Femur (tissue), 1 donor: Measurements from ENCODE around the gene SETBP1.
A peak's percentile ranks its signal among the peaks of the same experiment; 100 is the strongest.
"Not testable (repeated sequence)": the region's sequence is repeated elsewhere in the genome, so short reads cannot be mapped to it uniquely, and the experiment has no call there.

Source experiments
- DNase-seq: peaks from one replicate; pipeline ENCODE4 v3.0.0-alpha.2; 2017

SETBP1 gene

DNA sequence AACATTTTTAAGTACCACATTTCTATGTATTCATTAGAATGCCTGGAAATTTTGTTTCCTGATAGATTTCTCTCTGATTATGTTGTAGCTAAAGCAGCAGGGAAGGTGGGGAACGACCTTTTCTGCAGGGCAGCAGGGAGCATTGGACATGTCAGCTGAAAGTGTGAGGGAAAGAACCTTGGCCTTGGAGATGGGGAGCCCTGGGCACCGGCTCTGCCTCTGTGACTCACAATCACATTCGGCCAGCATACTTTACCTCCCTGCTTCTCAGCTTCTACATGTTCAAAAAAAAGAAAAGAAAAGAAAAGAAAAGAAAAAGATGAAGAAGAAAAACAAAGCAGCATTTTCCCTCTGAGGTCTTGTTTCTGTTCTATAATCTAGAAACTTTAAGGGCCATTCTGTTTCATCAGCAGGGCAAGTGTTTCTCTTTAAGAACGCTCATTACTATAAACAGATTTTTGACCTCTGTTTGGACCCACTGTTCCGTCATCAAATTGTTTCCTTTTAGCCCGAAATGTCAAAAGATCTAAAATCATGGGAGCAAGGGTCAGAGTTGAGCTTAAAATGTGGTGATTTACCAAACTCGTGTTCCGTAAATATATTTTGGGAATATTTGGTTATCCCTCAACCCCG lies 27.9 kb downstream of the SETBP1 start:
- no peak for DNase-seq

GRCh38 chr18:44709307-44710126 lies 28.8 kb downstream of the SETBP1 start:
- no peak for DNase-seq

- no peak for DNase-seq
Measured at GRCh38 chr18:44710931-44711330, 30.2 kb downstream of the SETBP1 start.

DNA sequence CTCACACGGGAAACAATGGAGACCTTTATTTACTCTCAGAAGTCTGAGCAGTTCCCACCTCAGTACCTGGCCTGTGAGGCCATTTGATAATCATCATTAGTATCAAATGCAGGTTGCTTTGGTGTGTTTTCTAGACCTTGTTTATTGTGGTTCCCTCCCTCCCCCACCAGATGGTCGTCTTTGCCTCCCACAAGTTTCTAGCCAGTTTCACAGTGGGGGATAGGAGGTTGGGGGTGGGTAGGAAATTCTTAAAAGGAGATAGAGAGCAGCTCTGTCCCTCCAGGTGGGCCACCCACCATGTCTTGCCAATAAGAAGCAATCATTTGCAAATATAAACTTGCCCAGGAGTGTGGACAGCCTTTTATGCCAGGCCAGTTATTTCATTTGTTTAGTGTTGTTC lies 31.3 kb downstream of the SETBP1 start:
- no peak for DNase-seq

GRCh38 chr18:44713435-44713834 lies 32.7 kb downstream of the SETBP1 start:
- DNase-seq: no peak

DNA sequence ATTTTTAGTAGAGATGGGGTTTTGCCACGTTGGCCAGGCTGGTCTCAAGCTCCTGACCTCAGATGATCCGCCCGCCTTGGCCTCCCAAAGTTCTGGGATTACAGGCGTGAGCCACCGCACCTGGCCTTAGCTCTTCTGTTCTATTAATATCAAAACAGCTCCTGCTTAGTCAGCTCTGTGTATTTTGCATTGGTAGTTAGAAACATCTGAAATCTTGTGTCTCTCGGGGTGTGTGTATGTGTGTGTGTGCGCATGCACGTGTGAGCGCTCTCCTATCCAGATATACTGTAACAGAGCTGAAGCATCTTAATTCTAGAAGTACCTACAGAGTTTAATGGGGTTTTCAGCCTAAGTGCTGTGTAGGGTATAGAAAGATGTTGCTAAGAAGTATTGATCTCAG lies 33.7 kb downstream of the SETBP1 start:
- no peak for DNase-seq

- peak; percentile 47 for DNase-seq
Measured at GRCh38 chr18:44715245-44715644, 34.6 kb downstream of the SETBP1 start.

GRCh38 chr18:44715842-44716241 lies 35.2 kb downstream of the SETBP1 start:
- no peak for DNase-seq

- no peak for DNase-seq
Measured at GRCh38 chr18:44716697-44717163, 36.0 kb downstream of the SETBP1 start.

GRCh38 chr18:44719519-44720060 lies 38.9 kb downstream of the SETBP1 start:
- DNase-seq: no peak

DNA sequence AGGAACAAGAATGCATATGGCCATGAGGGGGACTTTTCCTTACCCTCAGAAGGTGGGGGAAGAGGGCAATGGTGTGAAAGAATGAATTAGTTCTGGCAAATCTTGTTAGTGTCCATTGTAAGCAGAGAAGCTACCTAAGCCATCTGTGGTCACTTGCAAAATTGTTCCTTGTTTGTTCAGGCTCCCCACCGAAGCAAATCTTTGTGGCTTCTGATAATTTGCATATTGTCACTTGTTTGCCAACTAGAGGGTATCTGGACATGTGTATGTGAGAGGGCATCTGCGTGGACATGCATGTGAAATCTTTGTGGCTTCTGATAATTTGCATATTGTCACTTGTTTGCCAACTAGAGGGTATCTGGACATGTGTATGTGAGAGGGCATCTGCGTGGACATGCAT lies 41.1 kb downstream of the SETBP1 start:
- DNase-seq: not testable (repeated sequence)

DNA sequence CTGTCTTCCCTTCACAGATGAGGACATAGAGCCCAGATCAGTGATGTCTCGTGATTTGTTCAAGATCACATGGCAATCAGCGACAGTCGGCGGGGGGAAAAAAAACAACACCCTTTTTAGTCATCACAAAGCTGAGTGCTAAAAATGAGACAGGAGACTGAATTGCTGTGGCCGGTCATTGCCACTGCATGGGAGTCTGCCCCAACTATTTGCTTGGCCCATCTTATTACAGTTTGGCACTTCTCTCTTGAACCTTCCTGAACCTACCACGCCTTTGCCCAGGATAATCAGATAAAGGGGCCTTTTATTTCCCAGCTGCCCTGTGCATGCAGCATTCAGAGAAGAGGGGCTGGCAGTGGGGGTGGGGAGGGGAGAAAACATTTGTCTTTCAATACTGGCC lies 42.7 kb downstream of the SETBP1 start:
- no peak for DNase-seq

GRCh38 chr18:44724105-44724778 lies 43.6 kb downstream of the SETBP1 start:
- no peak for DNase-seq

GRCh38 chr18:44725300-44726058 lies 44.8 kb downstream of the SETBP1 start:
- peak; percentile 56 for DNase-seq

DNA sequence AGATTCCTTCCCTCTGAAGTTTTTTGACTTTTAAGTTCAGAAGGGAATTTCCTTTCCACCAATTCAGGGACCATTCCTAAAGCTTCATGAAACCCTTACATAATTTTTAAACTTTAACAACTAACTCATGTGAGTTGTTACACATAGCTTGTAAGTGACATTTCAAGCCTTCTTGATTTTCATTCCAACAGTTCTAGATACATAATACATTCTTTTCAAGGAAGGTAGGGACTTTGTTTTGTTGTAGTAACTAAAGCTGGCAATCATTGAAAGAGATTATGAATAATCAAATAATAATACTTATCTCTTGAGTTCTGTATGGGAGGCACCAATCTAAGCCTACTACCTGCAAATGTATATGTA lies 45.4 kb downstream of the SETBP1 start:
- DNase-seq: no peak

DNA sequence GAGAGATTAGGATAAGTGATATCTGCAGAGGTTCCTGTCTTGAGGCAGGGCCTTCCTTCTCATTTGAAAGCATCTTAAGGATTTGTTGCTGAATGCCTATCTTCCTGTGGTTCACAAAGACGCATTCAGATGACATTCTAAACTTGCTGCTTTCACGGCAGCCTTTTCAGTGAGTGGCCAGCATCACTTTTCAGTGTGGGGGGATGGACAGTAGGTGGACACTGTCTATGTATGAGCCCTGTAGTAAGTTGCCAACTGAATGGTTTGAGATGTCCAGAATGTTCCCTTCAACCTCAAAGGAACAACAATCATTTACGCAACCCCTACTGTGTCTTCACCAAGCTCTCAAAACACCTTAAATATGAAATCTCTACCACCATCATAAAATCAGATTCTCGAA lies 46.6 kb downstream of the SETBP1 start:
- no peak for DNase-seq

- no peak for DNase-seq
Measured at GRCh38 chr18:44729631-44730101, 49.0 kb downstream of the SETBP1 start.

- no peak for DNase-seq
Measured at GRCh38 chr18:44730803-44731529, 50.3 kb downstream of the SETBP1 start.

DNA sequence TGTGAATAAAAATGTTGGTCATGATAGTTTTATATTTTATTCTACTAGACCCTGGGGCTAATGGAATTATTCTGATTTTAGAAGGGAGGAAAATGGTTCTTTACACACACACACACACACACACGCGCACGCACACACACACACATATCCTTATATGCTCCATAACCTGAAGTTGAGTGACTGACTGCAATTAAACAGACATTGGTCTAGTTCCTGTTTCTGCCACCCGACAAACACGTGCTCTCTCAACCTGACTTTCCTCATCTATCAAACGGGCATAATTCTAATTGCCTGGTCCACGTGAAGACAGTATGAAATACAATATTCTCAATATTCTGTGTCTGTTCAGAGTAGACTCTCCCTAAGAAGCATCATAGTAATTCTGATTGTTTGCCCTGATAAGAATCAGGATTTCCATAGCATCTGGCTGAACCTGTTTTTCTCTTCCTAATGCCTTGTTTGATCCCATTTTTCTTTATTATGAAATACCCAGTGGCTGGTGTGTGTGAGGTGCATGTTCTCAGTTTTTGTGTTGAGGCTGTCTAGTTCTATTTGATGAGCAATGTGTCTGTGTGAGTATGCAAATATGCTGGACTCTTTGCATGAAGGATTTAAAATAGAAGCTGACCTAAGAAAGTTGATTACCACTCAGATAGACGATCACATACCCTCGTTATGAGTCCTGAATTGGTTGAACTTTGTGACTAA lies 51.0 kb downstream of the SETBP1 start:
- no peak for DNase-seq

- DNase-seq: no peak
Measured at GRCh38 chr18:44732238-44732563, 51.5 kb downstream of the SETBP1 start.

DNA sequence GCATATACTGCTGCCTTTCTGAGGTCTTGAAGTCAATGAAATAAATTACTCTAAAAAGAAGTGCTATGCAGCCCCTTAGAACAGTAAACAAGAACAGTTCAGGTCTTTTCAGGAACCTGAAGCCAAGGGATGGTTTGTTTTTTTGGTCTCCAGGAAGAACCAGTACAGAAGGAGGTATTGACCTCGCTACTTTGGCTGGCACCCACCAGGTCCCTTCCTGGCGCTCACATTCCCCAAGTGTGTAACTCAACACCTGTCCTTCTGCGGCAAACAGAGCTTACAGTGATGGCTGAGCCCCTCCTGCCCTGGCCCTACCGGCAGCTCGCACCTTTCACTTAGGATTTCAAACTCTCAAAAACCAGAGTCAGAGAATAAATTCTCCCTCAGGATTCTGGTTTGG lies 51.9 kb downstream of the SETBP1 start:
- DNase-seq: peak; percentile 47
